PFSK-1 (cell line): ENCODE measurements around the gene DPYD.

Source experiments
- FOXP2 ChIP-seq: optimal IDR thresholded peaks from 2 replicates; pipeline ENCODE3; 2011; ENCODE audit warnings: borderline replicate concordance, control low read depth, inconsistent platforms; ENCODE audit not compliant: insufficient read depth; ENCODE audit errors: extremely low read length, extremely low read depth
- POLR2AphosphoS5 ChIP-seq: IDR thresholded peaks from 2 replicates; pipeline ENCODE4 v1.6.1; 2012; ENCODE audit warnings: low read depth, mild to moderate bottlenecking, control low read depth, low read length, moderate library complexity
- REST ChIP-seq, 2 experiments: IDR thresholded peaks; 2 replicates each; pipeline versions ENCODE4 v1.6.1 to v1.8.0; 2011 to 2012; ENCODE audit warnings: low read depth in 2 of 2, low read length in 2 of 2, control low read depth in 1 of 2, inconsistent platforms in 1 of 2, mild to moderate bottlenecking in 1 of 2, moderate library complexity in 1 of 2; ENCODE audit not compliant: insufficient read depth in 1 of 2
- SIN3A ChIP-seq: IDR thresholded peaks from 2 replicates; pipeline ENCODE4 v1.6.1; 2012; ENCODE audit warnings: mild to moderate bottlenecking, low read length, moderate library complexity, borderline replicate concordance; ENCODE audit not compliant: insufficient read depth
- TAF1 ChIP-seq: IDR thresholded peaks from 2 replicates; pipeline ENCODE4 v1.6.1; 2012; ENCODE audit warnings: low read length, control low read depth, borderline replicate concordance; ENCODE audit not compliant: insufficient read depth

GRCh38 chr1:97904534-97904933, 16.3 kb downstream of the DPYD start:
- TF ChIP-seq SIN3A (no peak), POLR2AphosphoS5 (no peak), REST (IDR thresholded peaks at IDR 0.05; ENCODE audit: insufficient read depth in 1 of 2, low read depth in 2 of 2, low read length in 2 of 2) (no peak), FOXP2 (no peak), TAF1 (no peak)
